Tibial nerve (tissue), 4 donors: ENCODE results near the gene CACNA2D2. TPM values are rescaled to one million over a fixed set of nuclear protein-coding genes. Genes with fewer than 3 reads are reported as not detected.

Source experiments
- DNase-seq, 2 donors: peaks; one replicate each; pipeline ENCODE4 v3.0.0-alpha.2; 2019; ENCODE audit warnings: low spot score in 2 of 2
- H3K27ac ChIP-seq, 4 donors: fragments of 200-600 bp; sonication (generic) in 3 of 4; one replicate each; pipeline ENCODE4 v1.5.1; 2017 to 2019; ENCODE audit warnings: mild to moderate bottlenecking in 1 of 4
- H3K27me3 ChIP-seq, 2 donors: fragments of 200-600 bp; sonication (generic) in 1 of 2; one replicate each; pipeline versions ENCODE4 v1.5.1 to v1.6.0; 2017 to 2019
- H3K36me3 ChIP-seq, 3 donors: fragments of 200-600 bp; sonication (generic); one replicate each; pipeline ENCODE4 v1.5.1; 2018 to 2019
- H3K4me1 ChIP-seq, 4 donors: fragments of 200-600 bp; sonication (generic) in 3 of 4; one replicate each; pipeline ENCODE4 v1.5.1; 2017 to 2019
- H3K4me3 ChIP-seq, 4 donors: fragments of 200-600 bp; sonication (generic) in 3 of 4; one replicate each; pipeline ENCODE4 v1.5.1; 2017 to 2019; ENCODE audit warnings: mild to moderate bottlenecking in 1 of 4, moderate library complexity in 1 of 4
- H3K9me3 ChIP-seq, 4 donors: fragments of 200-600 bp; sonication (generic) in 3 of 4; one replicate each; pipeline ENCODE4 v1.5.1; 2017 to 2019
- EP300 ChIP-seq, 2 donors: sonication (generic); formaldehyde crosslinking; IDR thresholded peaks; one replicate each; pipeline ENCODE4 v1.6.1; 2017; ENCODE audit warnings: antibody characterized with exemption in 2 of 2, mild to moderate bottlenecking in 1 of 2
- POLR2A ChIP-seq, 2 donors: fragments of 450-650 bp; IDR thresholded peaks; one replicate each; pipeline ENCODE4 v1.6.1; 2017; ENCODE audit warnings: antibody characterized with exemption in 2 of 2, mild to moderate bottlenecking in 2 of 2, moderate library complexity in 2 of 2
- WGBS, 2 donors: methylation state at CpG; one replicate each; pipeline ENCODE4 v1.1.5; 2018; 5-methylcytosine and 5-hydroxymethylcytosine counted together
- total RNA-seq, 4 donors: library from RNA; depleted of rRNA; stranded (reverse); fragments of >200 nt; gene quantifications; one replicate each; pipeline ENCODE4 v1.1.0, GENCODE V29; 2016
- TF ChIP-seq, protein P1 (sequence below), 5 experiments: fragments of 200-600 bp in 3 of 5; fragments of 450-650 bp in 2 of 5; sonication (generic) in 3 of 5; IDR thresholded peaks; one replicate each; pipeline ENCODE4 v1.5.1; 2016 to 2019; ENCODE audit warnings: antibody characterized with exemption in 5 of 5, mild to moderate bottlenecking in 3 of 5, moderate library complexity in 2 of 5

The CACNA2D2 gene
- total RNA-seq, 4 donors from 2014 or later, result 0.84 to 2.0 (median 1.2) TPM

DNA sequence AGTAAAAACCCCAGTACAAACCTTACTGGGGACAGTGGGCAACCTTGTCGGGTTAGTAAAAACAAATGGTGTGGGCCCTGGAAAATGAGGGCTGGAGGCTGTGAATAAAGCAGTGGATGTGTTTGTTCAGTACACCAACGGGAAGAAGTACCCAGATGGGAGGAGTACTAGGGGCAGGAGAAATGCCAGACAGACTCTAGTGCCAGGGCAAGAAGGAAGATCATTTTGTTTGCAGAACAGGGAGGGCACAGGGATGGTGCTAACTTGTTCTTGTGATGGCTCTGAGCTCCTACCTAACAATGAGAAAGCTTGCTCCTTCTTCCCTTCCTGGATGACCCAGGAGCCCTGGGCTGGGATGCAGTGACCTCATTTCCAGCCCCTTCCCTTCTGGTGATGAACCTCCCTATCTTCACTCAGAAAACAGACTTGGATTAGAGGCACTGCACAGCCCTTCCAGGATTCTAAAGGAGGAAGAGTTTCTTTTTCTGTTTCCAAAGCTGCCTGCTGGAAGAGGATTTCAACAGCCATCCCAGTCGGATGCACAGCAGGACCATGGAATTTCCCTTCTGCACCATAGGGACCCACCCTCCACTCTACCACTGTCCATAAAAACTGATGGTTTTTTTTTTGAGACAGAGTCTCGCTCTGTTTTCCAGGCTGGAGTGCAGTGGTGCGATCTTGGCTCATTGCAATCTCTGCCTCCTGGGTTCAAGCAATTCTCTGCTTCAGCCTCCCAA, 168.9 kb downstream of the CACNA2D2 start:
- WGBS, 2 donors, result 40 to 49% methylated on average over 5 of the region's 5 CpGs
- TF ChIP-seq EP300 (IDR thresholded peaks at IDR 0.05), result no peak
- TF ChIP-seq, protein P1, sequence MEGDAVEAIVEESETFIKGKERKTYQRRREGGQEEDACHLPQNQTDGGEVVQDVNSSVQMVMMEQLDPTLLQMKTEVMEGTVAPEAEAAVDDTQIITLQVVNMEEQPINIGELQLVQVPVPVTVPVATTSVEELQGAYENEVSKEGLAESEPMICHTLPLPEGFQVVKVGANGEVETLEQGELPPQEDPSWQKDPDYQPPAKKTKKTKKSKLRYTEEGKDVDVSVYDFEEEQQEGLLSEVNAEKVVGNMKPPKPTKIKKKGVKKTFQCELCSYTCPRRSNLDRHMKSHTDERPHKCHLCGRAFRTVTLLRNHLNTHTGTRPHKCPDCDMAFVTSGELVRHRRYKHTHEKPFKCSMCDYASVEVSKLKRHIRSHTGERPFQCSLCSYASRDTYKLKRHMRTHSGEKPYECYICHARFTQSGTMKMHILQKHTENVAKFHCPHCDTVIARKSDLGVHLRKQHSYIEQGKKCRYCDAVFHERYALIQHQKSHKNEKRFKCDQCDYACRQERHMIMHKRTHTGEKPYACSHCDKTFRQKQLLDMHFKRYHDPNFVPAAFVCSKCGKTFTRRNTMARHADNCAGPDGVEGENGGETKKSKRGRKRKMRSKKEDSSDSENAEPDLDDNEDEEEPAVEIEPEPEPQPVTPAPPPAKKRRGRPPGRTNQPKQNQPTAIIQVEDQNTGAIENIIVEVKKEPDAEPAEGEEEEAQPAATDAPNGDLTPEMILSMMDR (IDR thresholded peaks at IDR 0.05), result no peak
- TF ChIP-seq POLR2A (IDR thresholded peaks at IDR 0.05), result no peak
- Histone ChIP-seq H3K27ac (peak overlapping the region; percentile 51 to 100 (median 83)), H3K4me1 (peaks cover 0 to 65% (median 45%) of the 10 kb centered on the region in 4 donors), H3K9me3 (no peaks in the 10 kb centered on the region), H3K4me3 (no peak overlapping the region), H3K27me3 (no peaks in the 10 kb centered on the region), H3K36me3 (peaks cover 5 to 31% (median 17%) of the 10 kb centered on the region in 3 donors)
- no peak for DNase-seq

DNA sequence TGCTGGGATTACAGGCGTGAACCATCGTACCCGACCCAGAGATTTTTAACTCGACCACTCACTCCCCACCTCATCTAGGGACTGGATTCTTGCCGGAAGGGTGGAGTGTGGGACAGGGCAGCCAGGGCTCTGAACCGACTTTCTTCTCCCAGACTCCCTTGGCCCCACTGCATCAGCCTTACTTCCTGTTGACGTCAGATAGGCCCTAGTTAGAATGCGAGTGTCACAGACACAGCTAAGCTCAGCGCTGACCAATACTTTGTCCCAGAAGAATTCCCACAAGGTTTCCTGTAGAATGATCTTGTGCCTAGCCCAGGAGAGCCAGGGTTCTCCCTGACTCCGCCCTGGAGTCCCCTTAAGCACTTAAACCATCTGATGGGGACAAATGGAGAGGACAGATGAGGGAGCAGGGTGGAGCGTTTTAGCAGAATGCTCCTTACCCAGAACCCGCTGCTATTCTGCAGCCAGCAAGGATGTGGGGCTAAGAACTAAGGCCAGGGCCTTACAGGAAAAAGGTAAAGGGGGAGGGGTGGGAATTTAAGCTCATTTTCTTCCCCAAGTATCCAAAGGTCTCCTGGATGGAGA, 169.6 kb downstream of the CACNA2D2 start:
- H3K27ac ChIP-seq, result peak overlapping the region; percentile 51 to 100 (median 83)
- WGBS, 2 donors, result 39 to 40% methylated on average over 12 of the region's 12 CpGs
- peak in 1 of 2 donors; percentile 58 for DNase-seq
- no peaks in the 10 kb centered on the region for H3K27me3 ChIP-seq
- H3K9me3 ChIP-seq, result no peaks in the 10 kb centered on the region
- H3K4me3 ChIP-seq, result no peak overlapping the region
- peaks cover 5 to 36% (median 17%) of the 10 kb centered on the region in 3 donors for H3K36me3 ChIP-seq
- peaks cover 0 to 63% (median 41%) of the 10 kb centered on the region in 4 donors for H3K4me1 ChIP-seq
- TF ChIP-seq, protein P1 (IDR thresholded peaks at IDR 0.05), result no peak
- peak; percentile 48 to 70 for TF ChIP-seq EP300 (IDR thresholded peaks at IDR 0.05)

DNA sequence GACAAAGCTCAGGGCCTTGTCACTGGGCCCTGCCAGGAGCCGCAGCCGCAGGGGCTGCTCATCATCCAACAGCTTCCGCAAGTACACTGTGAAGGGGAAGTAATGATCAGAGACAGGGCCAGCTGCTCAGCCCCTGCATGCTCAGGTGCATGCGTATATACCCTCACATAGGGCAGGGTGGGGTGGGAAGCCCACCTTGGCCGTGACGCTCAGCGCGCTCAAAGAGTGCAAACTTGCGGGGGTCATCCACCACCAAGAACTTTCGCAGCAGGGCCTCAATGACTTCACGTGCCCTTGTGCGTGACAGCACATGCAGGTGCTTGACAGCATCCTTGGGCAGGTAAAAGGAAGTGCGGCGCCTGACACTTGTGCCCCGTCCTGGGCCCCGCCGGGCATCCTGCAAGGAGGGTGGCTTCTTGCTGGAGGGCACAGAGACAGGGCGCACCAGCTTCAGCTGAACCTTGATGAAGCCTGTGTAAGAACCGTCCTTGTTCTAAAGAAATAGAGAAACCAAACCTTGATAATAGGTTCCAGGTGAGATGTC, 172.0 kb downstream of the CACNA2D2 start:
- H3K27ac ChIP-seq, result no peak overlapping the region
- H3K4me3 ChIP-seq, result no peak overlapping the region
- no peaks in the 10 kb centered on the region for H3K27me3 ChIP-seq
- no peak for TF ChIP-seq EP300 (IDR thresholded peaks at IDR 0.05)
- TF ChIP-seq, protein P1 (IDR thresholded peaks at IDR 0.05), result no peak
- no peak for TF ChIP-seq POLR2A (IDR thresholded peaks at IDR 0.05)
- no peaks in the 10 kb centered on the region for H3K9me3 ChIP-seq
- peaks cover 0 to 67% (median 41%) of the 10 kb centered on the region in 4 donors for H3K4me1 ChIP-seq
- WGBS, 2 donors, result 87 to 94% methylated on average over 12 to 16 of the region's 19 CpGs
- DNase-seq, result no peak
- peaks cover 5 to 39% (median 17%) of the 10 kb centered on the region in 3 donors for H3K36me3 ChIP-seq

DNA sequence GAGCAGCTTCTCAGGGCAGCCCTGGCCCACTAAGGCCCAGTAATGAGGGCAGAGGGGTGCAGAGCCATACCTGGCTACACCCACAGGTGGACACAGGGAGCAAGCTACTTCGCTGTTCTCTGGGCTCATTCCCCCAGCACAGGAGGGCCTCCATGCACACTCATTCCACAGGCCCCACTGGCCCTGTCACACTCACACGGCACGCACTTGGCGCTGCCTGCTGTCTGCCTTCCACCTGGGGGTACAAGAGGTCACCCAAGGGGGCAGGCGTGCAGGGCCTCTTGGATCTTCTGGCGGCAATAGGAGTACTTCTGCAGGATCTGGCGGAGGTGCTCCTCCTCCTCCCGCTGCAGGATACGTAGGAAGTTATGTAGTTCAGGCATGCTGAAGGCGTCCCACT, 173.1 kb downstream of the CACNA2D2 start:
- DNase-seq, result no peak
- TF ChIP-seq, protein P1 (IDR thresholded peaks at IDR 0.05), result no peak
- TF ChIP-seq EP300 (IDR thresholded peaks at IDR 0.05), result no peak
- no peak for TF ChIP-seq POLR2A (IDR thresholded peaks at IDR 0.05)
- WGBS, 2 donors, result 86 to 89% methylated on average over 7 to 9 of the region's 10 CpGs

More for the DNA sequence above, 173.1 kb downstream of the CACNA2D2 start:
- Histone ChIP-seq H3K4me1 (peaks cover 0 to 67% (median 29%) of the 10 kb centered on the region in 4 donors), H3K27me3 (no peaks in the 10 kb centered on the region), H3K36me3 (peaks cover 5 to 50% (median 17%) of the 10 kb centered on the region in 3 donors), H3K27ac (no peak overlapping the region), H3K9me3 (no peaks in the 10 kb centered on the region), H3K4me3 (no peak overlapping the region)
